NCI-H345 treated with DMSO at 0.1 percent for 48 hours (cell line): ENCODE data around the gene GAN.
"Not testable (repeated sequence)": the region's sequence is repeated elsewhere in the genome, so short reads cannot be mapped to it uniquely, and the experiment has no call there.

ENCODE experiments used
- DNase-seq: peaks from one replicate; lab custom pipeline; 2025; ENCODE audit not compliant: unreplicated experiment; lab: John Stamatoyannopoulos, UW

The GAN gene

DNA sequence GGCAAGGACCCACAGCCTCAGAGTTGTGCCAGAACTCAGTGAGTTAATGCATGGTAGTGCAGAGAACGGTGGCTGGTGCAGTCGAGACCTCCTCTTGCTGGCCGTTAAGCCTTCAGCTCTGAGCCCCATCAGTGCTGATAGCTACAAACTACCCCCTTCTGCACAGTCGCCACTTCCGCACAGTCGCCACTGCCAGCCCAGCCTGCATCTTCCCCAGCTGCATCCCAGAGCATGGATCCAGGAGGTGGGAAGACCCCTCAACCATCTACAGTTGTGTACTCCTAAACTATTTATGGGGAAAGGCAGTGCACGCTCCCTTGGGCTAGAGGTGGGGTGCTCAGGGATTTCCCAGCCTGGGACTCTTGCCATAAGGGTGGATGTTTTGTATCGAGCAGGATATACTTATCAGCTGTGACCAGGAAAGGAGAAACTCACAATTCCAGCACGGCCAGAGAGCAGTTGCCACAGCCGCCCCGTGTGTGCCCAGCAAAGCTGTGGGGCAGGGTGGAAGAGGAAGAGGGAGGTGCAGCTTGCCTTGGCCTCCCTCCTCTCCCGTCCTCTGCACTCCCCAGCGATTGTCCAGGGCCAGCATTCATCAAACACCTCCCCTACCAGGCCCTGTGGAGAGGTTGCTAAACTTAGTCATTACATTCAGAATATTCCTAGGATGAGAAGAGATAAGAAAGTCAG, 80.3 kb downstream of the GAN start:
- no peak for DNase-seq

DNA sequence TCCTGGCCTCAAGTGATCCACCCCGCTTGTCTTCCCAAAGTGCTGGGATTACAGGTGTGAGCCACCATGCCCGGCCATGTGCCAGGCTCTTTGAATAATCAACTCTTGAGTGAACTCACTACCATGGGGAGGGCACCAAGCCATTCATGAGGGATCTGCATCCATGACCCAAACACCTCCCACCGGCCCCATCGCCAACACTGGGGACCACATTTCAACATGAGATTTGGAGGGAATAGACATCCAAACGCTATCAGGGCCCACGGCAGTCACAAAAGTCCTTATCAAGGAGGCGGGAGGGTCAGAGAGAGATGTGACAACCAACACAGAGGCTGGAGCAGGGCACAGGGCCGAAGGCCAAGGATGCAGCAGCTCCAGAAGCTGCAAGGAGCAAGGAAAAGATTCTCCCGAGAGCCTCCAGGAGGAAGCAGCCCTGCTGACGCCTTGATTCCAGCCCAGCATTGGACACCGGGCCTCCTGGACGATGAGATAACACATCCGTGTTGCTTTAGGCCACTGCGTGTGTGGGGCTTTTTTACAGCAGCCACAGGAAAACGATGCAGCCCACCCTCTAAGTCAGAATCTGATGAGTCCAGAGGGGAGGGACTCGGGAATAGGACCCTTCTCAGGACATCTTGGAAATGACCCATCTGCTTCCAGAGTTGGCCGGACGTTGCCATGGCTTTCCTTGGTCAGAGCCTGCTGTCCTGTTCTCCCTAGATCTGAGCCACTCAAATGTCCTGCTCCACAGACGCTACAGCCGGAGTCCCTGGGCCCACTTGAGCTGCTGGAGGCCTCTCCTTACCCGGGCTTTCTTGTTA, 82.5 kb downstream of the GAN start:
- no peak for DNase-seq

DNA sequence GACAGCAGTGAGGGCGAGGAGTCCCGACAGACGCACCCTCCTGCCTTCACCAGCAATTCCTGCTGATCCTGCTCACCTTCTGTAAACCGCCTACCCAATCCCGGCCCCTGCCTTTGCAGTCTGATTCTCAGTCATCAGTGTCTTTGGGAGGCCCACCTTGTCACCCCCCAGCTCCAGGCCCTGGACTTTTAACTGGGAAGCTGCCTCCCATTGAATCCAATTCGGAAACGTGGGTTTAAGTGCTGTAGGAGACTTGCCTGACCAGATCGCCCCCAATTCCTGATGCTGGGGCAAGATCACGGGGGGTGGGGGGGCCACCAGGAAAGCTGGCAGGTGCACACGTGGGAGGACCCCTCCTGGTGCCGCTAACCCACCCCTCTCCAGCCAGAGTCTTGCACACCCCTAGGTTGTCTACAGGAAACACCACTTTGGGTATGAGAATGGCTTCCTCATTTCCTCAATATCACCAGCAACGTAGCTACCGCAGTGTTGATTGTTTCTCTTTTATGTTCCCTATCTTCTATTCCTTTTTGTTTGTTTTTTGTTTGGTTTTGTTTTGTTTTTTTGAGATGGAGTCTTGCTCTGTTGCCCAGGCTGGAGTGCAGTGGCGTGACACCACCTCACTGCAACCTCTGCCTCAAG, 83.2 kb downstream of the GAN start:
- no peak for DNase-seq

DNA sequence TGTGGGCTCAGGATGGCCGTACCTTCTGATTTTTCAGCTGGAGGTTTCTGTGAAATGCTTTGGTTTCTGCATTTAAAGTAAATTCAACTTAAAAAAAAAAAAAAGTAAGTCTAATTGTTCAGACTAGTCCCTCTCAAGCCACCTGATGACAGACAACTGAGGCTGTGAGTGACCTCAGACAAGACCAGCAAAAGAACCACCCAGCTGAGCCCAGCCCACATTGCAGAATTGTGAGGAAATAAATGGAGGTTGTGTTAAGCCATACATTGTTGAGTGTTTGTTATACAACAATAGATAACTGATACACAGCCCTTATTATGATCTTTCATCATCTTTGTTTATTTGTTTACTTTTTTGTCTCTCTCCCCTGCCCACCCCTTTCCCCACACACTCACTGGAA, 85.1 kb downstream of the GAN start:
- no peak for DNase-seq

DNA sequence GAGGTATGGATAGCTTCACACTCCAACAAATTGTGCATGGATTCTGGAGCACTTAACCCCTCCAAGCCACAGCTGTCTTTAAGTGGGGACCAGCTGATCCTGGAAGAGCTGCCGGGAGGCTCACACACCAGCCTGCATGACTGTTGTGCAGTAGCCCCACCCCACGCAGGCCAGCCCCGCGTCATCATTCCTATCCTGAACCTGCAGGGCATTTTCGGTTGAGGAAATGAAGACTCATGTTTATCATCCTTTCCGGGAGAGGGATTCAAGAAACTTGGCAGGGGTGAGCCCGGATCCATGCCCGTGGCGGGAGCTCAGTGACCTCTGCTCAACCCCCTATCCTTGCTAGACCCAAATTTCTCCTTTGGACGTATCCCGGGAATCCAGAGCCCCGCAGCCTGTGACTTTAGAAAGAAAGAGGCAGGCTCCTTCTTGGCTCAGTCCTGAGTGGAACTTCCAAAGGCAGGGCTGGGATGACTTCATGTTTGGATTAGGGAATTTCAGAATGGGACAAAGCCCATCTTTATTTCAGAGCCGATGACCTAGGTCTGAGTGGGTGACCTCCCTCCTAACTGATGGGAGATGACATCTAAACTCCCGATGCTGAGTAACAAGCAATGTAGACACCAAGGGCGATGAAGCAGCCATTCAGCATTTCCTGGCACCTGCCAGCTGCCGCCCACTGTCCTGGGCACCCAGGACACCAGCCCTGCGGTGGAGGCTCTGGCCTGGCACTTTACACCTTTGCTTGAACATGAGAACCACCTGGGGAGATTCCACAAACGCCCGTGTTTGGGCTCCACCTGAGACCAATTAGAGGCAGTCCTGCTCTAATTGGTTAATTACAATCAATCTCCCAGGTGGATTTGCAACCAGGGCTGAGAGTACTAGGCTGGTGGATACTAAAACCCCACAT, 86.5 kb downstream of the GAN start:
- no peak for DNase-seq

DNA sequence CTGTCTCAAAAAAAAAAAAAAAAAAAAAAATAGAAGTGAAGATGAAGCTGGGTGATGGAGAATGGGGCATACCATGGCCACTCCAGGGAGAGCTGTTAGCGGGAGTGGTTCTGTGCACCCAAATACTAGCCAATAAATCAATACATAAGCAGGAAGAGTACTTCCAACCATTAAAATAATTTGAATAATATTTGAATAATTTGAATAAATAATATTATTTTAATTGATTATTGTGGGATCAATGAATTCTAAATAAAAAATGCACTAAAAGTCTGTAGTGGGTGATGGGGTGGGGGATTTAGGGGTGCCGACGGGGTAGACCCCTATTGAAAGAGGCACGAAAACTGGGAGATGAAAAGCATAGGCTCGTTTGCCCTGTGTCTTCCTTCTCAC, 88.4 kb downstream of the GAN start:
- no peak for DNase-seq

DNA sequence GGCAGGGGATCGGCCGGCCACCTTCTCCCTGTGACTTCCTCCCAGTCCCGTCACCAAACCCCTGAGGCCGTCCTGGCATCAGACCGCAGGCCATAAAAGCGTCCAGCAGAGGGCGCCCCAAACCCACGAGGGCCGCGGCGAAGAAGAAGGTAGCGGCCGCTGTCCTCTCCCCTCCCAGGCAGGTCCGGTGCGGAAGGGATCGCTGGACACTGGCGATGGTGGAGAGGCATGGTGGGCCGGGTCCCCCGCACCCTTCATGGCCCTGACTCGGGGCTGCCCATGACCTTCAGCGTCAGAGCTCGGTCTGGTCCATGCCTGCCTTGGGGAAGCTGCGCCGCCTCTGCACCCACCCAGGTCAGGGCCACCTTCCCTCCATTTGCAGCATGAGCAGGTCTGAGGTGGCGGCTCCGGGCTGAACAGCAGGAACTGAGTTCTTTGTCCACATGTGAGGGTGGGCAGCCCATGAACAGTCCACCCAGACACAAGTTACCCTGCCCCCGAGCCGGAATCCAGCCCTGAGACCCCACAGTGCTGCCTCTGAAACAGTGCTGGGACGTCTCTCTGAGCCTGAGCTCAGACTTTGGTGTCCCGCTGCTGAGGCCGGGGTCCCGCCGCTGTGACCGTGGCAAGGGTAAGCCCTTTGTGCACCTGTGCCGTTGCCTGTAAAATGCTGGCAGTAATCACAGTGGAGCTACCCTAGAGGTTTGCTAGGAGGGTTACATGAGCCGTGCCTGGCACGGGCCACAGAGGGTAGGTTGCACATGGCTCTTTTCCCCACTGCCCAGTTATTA, 89.0 kb downstream of the GAN start:
- DNase-seq: peak; percentile 9

DNA sequence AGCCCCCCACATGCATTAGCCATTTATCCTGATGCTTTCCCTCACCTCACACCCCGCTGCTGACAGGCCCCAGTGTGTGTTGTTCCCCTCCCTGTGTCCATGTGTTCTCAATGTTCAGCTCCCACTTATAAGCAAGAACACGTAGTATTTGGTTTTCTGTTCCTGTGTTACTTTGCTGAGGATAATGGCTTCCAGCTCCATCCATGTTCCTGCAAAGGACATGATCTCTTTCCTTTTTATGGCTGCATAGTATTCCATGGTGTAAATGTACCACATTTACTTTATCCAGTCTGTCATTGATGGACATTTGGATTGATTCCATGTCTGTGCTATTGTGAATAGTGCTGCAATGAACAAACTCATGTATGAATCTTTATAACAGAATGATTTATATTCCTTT, 90.2 kb downstream of the GAN start:
- not testable (repeated sequence) for DNase-seq

DNA sequence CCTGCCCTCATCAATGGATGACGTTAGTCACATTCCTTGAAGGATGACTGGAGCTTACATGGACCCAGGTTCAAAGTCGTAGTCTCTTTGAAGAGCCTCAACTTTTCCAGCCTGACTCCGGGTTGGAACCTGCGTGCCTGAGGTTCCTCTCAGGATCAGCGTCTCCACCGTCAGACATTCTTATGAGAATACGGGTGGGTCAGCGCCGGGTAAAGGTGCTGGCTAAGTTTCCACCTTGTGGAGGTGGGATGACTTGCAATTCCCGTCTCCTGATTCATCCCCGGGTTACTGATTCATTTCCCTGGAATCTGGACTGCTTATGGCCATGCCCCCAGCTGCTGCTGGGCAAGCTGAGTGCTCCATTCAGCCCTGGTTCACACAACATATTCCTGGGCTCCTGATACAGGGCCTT, 90.9 kb downstream of the GAN start:
- DNase-seq: no peak

DNA sequence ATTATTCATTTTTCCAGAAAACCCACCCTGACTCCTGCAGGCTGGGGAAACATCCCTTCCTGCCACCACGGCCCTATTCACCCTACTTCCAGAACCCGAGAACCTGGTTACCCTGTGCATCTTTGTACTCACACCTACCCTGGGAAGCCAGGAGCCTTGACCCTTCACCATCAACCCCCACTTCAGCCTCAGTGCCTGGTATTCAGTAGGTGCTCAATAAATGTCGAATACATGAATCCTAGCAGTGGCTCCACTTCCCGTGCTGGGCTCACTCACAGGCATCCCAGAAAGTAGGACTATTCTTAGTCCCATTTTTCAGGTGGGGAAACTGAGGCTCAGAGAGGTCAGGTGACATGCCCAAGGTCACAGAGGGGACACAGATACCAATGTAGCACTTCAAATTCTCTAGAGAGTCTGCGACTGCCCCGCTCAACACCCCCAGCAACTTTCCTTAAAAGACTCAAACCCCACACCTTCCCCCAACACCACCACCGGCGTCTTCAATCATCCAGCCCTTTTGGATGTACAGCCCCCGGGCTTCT, 93.7 kb downstream of the GAN start:
- DNase-seq: no peak

DNA sequence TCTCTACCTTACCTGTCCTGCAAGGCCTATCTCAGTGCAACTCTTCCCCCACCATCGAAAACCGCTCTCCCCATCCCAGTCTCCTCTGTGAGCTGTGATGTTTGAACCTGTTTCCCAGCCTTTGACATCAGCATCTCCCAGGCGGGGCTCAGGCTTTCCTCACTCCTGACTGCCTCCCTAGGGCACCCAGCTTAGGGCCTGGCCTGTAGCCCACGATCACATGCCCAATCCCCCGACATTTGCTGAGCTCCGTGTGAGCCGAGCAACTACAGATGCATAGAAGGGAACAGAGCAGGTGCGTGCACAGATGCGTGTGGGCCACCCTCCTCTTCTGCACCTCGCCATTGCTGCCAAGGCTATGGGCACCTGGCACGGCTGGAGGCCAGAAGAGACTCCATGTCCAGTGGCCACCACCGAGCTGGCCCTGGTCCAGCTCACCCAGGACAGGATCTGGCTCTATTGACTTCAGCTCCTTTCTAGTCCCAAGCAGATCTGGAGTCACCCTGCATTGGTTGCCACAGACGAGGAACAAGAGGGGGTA, 94.3 kb downstream of the GAN start:
- no peak for DNase-seq

DNA sequence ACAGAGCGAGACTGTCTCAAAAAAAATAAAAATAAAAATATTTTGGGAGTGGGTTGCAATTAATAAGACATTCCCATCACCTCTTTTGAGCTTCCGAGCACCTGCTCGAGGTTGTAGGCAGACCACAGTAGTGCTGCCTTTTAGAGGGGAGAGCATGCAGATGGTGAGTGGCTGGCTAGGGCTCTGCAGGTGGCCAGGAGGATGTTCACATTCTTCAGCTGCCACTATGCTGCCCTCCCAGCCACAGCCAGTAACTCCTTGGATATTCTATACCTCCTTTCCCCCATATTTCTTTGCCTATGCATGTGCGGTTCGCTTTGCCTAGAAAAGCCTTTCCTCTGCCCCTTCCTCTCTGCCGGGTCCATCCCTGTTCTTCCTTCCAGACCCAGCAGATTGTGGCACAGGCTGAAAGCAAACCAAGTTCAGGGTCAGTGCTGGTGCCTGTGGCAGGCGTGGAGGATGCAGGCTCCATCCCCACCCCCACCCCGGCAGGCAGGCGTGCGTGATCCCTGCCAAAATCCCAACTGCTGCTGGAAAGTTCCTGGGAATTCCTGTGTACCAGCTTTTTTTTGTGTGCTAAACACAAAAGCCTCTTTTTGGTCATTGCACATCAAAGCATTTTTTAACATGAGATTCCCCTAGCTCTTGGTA, 96.0 kb downstream of the GAN start:
- no peak for DNase-seq

DNA sequence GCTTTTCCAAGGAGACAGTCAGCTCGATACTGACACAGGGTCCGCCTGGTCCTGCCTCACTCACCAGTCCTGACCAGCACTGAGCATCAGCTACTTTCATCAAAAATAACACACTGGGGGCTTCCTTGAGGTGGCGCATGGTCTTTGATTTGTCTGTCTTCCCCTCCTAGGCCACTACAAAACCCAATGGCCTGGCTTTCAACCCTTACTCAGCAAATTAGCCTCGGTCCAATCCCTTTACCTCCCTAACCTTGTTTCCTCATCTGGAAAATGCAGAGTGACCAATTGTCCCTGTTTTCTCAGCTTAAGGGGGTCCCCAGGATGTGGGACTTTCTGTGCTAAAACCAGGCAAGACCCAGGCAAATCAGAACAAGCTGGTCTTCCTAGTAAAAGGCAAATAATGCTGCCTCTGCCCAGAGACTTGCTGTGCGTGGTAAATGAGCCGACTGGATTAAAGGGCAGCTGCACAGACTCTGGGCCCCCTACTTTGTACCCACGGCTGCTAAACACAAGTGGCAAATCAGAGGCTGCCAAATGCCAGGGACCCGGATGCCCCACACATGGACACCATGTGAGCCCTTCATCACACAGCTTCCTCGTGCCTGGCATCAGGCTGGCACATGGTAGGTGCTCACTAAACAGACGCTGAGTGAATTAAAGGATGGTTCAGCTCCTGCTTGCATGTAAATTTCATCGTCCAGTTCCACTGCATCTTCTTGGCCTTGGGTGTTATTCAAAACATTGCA, 98.7 kb downstream of the GAN start:
- DNase-seq: no peak

DNA sequence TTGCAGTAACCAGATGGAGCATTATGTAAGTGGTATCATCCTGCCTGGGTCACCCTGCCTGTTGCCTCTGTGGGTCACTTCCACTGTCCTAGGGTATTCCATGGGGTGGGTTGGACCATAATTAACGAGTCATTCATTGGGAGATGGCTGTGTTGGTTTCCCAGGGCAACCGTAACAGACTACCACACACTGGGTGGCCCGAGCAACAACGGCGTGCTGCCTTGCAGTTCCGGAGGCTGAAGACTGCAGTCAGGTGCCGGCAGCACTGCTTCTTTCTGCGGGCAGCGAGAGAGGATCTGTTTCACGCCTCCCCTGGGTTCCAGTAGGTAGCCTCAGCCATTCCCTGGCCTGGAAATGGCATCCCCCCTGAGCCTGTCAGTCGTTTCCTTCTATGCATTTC, 101.0 kb downstream of the GAN start:
- no peak for DNase-seq

DNA sequence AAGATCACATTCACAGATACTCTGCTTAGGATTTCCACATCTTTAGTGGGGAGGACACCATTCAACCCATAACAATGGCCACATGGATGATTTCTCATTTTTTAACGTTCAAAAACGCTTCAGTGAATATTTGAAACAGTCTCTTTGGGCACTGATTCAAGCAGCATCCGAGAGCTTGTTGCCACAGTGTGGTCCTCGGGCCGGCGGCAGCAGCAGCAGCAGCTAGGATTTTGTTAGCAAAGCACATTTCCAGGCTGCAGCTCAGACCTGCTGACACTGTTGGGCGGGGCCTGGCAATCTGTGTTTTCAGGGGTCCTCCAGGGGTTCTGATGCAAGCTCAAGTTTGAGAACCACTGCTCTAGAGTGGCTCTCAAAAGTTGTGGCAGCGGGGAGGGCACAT, 102.0 kb downstream of the GAN start:
- no peak for DNase-seq

DNA sequence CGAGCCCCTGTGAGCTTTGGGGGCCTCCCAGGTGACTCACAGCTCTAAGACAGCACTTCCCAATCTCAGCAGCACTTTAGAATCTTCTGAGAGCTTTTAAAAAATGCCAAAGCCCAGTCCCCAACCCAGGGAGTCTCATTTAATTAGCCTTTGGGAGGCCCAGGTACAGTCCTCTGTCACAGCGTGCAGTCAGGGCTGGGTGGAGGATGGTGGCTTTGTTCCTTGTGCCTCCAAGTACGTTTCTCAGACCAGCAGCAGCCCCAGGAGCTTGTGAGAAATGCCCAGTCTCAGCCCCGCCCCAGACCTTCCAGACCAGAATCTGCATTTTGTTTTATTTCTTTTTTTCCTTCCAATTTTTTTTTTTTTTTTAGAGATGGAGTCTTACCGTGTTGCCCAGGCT, 102.4 kb downstream of the GAN start:
- DNase-seq: no peak

DNA sequence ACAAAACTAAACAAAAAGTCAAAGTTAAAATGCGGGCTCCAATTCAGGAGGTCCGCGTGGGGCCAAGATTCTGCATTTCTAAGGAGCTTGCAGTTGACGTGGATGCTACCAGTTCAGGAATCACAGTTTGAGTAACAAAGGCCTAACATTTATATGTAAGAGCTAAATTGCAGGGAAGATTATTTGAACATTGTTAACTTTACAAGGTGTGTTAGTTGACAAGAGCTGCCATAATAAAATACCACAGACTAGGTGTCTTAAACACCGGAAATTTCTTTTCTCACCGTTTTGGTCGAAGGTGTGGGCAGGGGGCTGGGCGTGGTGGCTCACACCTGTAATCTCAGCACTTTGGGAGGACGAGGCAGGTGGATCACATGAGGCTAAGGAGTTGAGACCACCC, 105.0 kb downstream of the GAN start:
- no peak for DNase-seq

DNA sequence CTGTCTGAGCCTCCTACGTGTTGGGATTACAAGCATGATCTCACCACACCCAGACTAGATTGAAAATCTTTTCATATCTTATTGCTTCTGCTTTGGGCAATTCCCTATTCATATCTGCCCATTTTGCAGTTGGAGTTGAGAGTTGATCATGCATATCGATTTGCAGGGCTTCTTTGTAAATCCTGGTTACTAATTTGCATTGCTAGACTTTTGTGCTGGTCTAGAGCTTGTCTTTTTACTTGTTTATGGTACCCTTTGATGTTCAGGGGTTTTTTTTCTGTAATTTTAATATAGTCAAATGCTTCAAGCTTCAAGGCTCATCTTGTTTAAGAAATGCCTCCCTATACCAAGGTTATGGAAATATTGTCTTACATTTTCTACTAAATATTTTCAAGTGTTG, 106.4 kb downstream of the GAN start:
- no peak for DNase-seq

DNA sequence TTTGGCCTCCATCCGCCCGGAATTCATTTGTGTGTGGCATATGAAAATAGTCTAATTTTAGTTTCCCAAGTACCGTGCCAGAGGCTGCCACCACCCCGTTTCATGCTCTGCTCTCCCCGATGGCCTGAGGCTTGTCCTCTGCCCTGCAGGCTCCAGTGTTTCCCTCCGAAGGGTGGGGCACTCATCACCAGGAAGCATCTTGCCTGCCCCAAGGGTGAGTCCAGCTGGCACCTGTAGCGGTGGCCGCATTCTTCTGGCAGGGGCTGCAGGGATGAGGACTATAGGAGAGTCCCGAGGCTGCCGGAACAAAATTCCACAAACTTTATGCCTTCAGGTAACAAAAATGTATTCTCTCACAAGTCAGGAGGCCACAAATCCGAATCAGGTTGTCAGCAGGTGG, 106.8 kb downstream of the GAN start:
- no peak for DNase-seq
